ENCODE data around the gene GBP3.
"Not testable (repeated sequence)": the region's sequence is repeated elsewhere in the genome, so short reads cannot be mapped to it uniquely, and the experiment has no call there.

Gene GBP3

GRCh38 chr1:88981506-88981905 lies 41.2 kb downstream of the GBP3 start:
- H3K27ac ChIP-seq; DNase-seq (ENCODE audit: low read depth, low spot score): not testable (repeated sequence)

GRCh38 chr1:88980870-88981269 lies 41.8 kb downstream of the GBP3 start:
- no peak for DNase-seq (ENCODE audit: low read depth, low spot score)
- H3K27ac ChIP-seq = no peak overlapping the region

GRCh38 chr1:88979749-88980116 lies 42.9 kb downstream of the GBP3 start:
- no peak overlapping the region for H3K27ac ChIP-seq
- DNase-seq (ENCODE audit: low read depth, low spot score) = no peak

GRCh38 chr1:88979054-88979748 lies 43.5 kb downstream of the GBP3 start:
- no peak overlapping the region for H3K27ac ChIP-seq
- DNase-seq (ENCODE audit: low read depth, low spot score) = no peak

GRCh38 chr1:88976235-88976634 lies 46.4 kb downstream of the GBP3 start:
- no peak overlapping the region for H3K27ac ChIP-seq
- no peak for DNase-seq (ENCODE audit: low read depth, low spot score)

GRCh38 chr1:88974616-88975172 lies 48.0 kb downstream of the GBP3 start:
- not testable (repeated sequence) for DNase-seq (ENCODE audit: low read depth, low spot score); H3K27ac ChIP-seq

GRCh38 chr1:88973520-88974137 lies 49.0 kb downstream of the GBP3 start:
- no peak for DNase-seq (ENCODE audit: low read depth, low spot score)
- H3K27ac ChIP-seq = no peak overlapping the region

GRCh38 chr1:88961647-88962275 lies 60.9 kb downstream of the GBP3 start:
- no peak for DNase-seq (ENCODE audit: low read depth, low spot score)
- H3K27ac ChIP-seq = peak overlapping the region; percentile 47

- DNase-seq (ENCODE audit: low read depth, low spot score) = no peak
- H3K27ac ChIP-seq = peak overlapping the region; percentile 47
These were observed 61.6 kb downstream of the GBP3 start for GRCh38 chr1:88961081-88961480.
